H1 (cell line): ENCODE measurements around the gene TIAM2. TPM values are rescaled to one million over a fixed set of nuclear protein-coding genes. Genes with fewer than 3 reads are reported as not detected.

Experiments
- BRCA1 ChIP-seq: IDR thresholded peaks from 2 replicates; pipeline ENCODE4 v1.6.1; 2012; ENCODE audit warnings: low read depth, low read length, improper control_type of control experiment
- CTBP2 ChIP-seq: IDR thresholded peaks from 2 replicates; pipeline ENCODE4 v1.7.0; 2011; ENCODE audit warnings: borderline replicate concordance, mild to moderate bottlenecking, moderate library complexity, mixed read lengths, low read length; ENCODE audit not compliant: insufficient read depth, insufficient read length
- KDM1A ChIP-seq: fragments of 200-600, 300-600 bp; sonication (generic); IDR thresholded peaks from 2 replicates; pipeline ENCODE4 v1.7.1; 2016; ENCODE audit warnings: mild to moderate bottlenecking, low read length, borderline replicate concordance
- KDM5A ChIP-seq: fragments of 200-600 bp; IDR thresholded peaks from 2 replicates; pipeline ENCODE4 v1.7.1; 2012; ENCODE audit warnings: mild to moderate bottlenecking, low read length, inconsistent platforms, mixed read lengths
- TAF1 ChIP-seq: IDR thresholded peaks from 2 replicates; pipeline ENCODE4 v1.6.1; 2011; ENCODE audit warnings: mild to moderate bottlenecking, low read depth, low read length
- polyA plus RNA-seq, 7 experiments: library from polyadenylated mRNA; depleted of rRNA in 3 of 7; stranded (reverse) in 5 of 7; unstranded in 2 of 7; fragments of >200 nt in 5 of 7; fragments of 200-250 nt in 2 of 7; gene quantifications; 1 replicate in 5 of 7; 2 replicates in 1 of 7; 4 replicates in 1 of 7; pipeline versions ENCODE4 v1.2.1 to v1.2.3, GENCODE V29; 2011 to 2013; ENCODE audit warnings: missing spikeins in 2 of 7, mixed read lengths in 2 of 7
- total RNA-seq: library from RNA; stranded (reverse); fragmentation: NEBNext Ultra II Directional; extraction: Animal tissue kit (Norgen Biotek cat#: 25700); gene quantifications from 2 replicates; pipeline ENCODE4 v1.2.1, GENCODE V29; 2021
- TF ChIP-seq, protein P1 (sequence below), 3 experiments: IDR thresholded peaks; 1 replicate in 2 of 3; 2 replicates in 1 of 3; pipeline versions ENCODE4 v1.5.1 to v1.6.1; 2011; ENCODE audit warnings: low read length in 3 of 3, mild to moderate bottlenecking in 3 of 3, inconsistent platforms in 2 of 3, low read depth in 1 of 3, moderate library complexity in 1 of 3; ENCODE audit not compliant: insufficient read depth in 1 of 3; ENCODE audit errors: control extremely low read depth in 1 of 3

TIAM2 gene
- total and polyA plus RNA-seq, 2 of the 8 experiments (the other 6 are each of a cell fraction or from before 2014, with no cell fraction given), result 7.4 to 23.9 TPM

- TF ChIP-seq, protein P1, sequence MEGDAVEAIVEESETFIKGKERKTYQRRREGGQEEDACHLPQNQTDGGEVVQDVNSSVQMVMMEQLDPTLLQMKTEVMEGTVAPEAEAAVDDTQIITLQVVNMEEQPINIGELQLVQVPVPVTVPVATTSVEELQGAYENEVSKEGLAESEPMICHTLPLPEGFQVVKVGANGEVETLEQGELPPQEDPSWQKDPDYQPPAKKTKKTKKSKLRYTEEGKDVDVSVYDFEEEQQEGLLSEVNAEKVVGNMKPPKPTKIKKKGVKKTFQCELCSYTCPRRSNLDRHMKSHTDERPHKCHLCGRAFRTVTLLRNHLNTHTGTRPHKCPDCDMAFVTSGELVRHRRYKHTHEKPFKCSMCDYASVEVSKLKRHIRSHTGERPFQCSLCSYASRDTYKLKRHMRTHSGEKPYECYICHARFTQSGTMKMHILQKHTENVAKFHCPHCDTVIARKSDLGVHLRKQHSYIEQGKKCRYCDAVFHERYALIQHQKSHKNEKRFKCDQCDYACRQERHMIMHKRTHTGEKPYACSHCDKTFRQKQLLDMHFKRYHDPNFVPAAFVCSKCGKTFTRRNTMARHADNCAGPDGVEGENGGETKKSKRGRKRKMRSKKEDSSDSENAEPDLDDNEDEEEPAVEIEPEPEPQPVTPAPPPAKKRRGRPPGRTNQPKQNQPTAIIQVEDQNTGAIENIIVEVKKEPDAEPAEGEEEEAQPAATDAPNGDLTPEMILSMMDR (IDR thresholded peaks at IDR 0.05; ENCODE audit: control extremely low read depth in 1 of 3, insufficient read depth in 1 of 3, low read depth in 1 of 3, low read length in 3 of 3), result no peak
- TF ChIP-seq CTBP2 (no peak), KDM5A (no peak), BRCA1 (no peak), TAF1 (no peak), KDM1A (no peak)
These were observed 60.6 kb downstream of the TIAM2 start (continued) for GRCh38 chr6:155055729-155056128.
